SIG-M5 treated with dmso at 0.1 percent for 504 hours (cell line): Measurements from ENCODE around the gene WWP2.
"Not testable (repeated sequence)": the region's sequence is repeated elsewhere in the genome, so short reads cannot be mapped to it uniquely, and the experiment has no call there.

ENCODE experiments used
- DNase-seq: peaks from one replicate; lab custom pipeline; 2025; ENCODE audit not compliant: unreplicated experiment; lab: John Stamatoyannopoulos, UW

Gene WWP2

GRCh38 chr16:69793526-69793925 is 31.4 kb downstream of the WWP2 start:
- DNase-seq, result no peak

- DNase-seq, result no peak
Measured at GRCh38 chr16:69794486-69794885, 32.4 kb downstream of the WWP2 start.

- peak; percentile 35 for DNase-seq
Measured at GRCh38 chr16:69796285-69797118, 34.4 kb downstream of the WWP2 start.

GRCh38 chr16:69798466-69798865 is 36.3 kb downstream of the WWP2 start:
- no peak for DNase-seq

GRCh38 chr16:69799611-69800031 is 37.5 kb downstream of the WWP2 start:
- DNase-seq, result no peak

GRCh38 chr16:69804297-69804696 is 42.2 kb downstream of the WWP2 start:
- DNase-seq, result no peak

GRCh38 chr16:69806776-69807175 is 44.6 kb downstream of the WWP2 start:
- not testable (repeated sequence) for DNase-seq

- DNase-seq, result no peak
Measured at GRCh38 chr16:69812688-69813014, 50.5 kb downstream of the WWP2 start.

- DNase-seq, result no peak
Measured at GRCh38 chr16:69814078-69814477, 51.9 kb downstream of the WWP2 start.

GRCh38 chr16:69814561-69814960 is 52.4 kb downstream of the WWP2 start:
- DNase-seq, result no peak

- DNase-seq, result not testable (repeated sequence)
Measured at GRCh38 chr16:69815216-69815883, 53.2 kb downstream of the WWP2 start.

GRCh38 chr16:69816996-69817395 is 54.9 kb downstream of the WWP2 start:
- DNase-seq, result no peak

GRCh38 chr16:69818891-69819545 is 56.9 kb downstream of the WWP2 start:
- no peak for DNase-seq

- DNase-seq, result no peak
Measured at GRCh38 chr16:69820926-69821541, 58.9 kb downstream of the WWP2 start.

GRCh38 chr16:69821844-69822173 is 59.7 kb downstream of the WWP2 start:
- no peak for DNase-seq

- DNase-seq, result no peak
Measured at GRCh38 chr16:69822174-69822935, 60.2 kb downstream of the WWP2 start.

- no peak for DNase-seq
Measured at GRCh38 chr16:69823831-69824563, 61.9 kb downstream of the WWP2 start.

- DNase-seq, result not testable (repeated sequence)
Measured at GRCh38 chr16:69824564-69825142, 62.5 kb downstream of the WWP2 start.

- no peak for DNase-seq
Measured at GRCh38 chr16:69827524-69827923, 65.4 kb downstream of the WWP2 start.

- DNase-seq, result no peak
Measured at GRCh38 chr16:69829338-69829737, 67.2 kb downstream of the WWP2 start.
